Prostate gland (tissue), 2 donors: ENCODE results near the gene INPP5D.
"Not testable (repeated sequence)": the region's sequence is repeated elsewhere in the genome, so short reads cannot be mapped to it uniquely, and the experiment has no call there.

Source experiments
- POLR2A ChIP-seq: fragments of 450-650 bp; IDR thresholded peaks from one replicate; pipeline ENCODE4 v1.6.1; 2016; ENCODE audit warnings: antibody characterized with exemption, mild to moderate bottlenecking
- POLR2AphosphoS5 ChIP-seq: sonication (generic); formaldehyde crosslinking; IDR thresholded peaks from one replicate; pipeline ENCODE4 v1.6.1; 2017; ENCODE audit warnings: antibody characterized with exemption
- TF ChIP-seq, protein P1 (sequence below), 4 experiments: fragments of 200-600 bp in 2 of 4; fragments of 450-650 bp in 2 of 4; sonication (generic) in 2 of 4; IDR thresholded peaks; 1 replicate in 3 of 4; 2 replicates in 1 of 4; pipeline ENCODE4 v1.5.1; 2016 to 2019; ENCODE audit warnings: antibody characterized with exemption in 4 of 4, mild to moderate bottlenecking in 2 of 4, moderate library complexity in 2 of 4

GRCh38 chr2:233052517-233052916, 7.6 kb upstream of the INPP5D start:
- TF ChIP-seq, protein P1, sequence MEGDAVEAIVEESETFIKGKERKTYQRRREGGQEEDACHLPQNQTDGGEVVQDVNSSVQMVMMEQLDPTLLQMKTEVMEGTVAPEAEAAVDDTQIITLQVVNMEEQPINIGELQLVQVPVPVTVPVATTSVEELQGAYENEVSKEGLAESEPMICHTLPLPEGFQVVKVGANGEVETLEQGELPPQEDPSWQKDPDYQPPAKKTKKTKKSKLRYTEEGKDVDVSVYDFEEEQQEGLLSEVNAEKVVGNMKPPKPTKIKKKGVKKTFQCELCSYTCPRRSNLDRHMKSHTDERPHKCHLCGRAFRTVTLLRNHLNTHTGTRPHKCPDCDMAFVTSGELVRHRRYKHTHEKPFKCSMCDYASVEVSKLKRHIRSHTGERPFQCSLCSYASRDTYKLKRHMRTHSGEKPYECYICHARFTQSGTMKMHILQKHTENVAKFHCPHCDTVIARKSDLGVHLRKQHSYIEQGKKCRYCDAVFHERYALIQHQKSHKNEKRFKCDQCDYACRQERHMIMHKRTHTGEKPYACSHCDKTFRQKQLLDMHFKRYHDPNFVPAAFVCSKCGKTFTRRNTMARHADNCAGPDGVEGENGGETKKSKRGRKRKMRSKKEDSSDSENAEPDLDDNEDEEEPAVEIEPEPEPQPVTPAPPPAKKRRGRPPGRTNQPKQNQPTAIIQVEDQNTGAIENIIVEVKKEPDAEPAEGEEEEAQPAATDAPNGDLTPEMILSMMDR (IDR thresholded peaks at IDR 0.05) = not testable (repeated sequence)
- not testable (repeated sequence) for TF ChIP-seq POLR2AphosphoS5, POLR2A
